ENCODE measurements around the gene ZBTB47.

The ZBTB47 gene

GRCh38 chr3:42690766-42691680 lies 37.5 kb downstream of the ZBTB47 start:
- H3K36me3 ChIP-seq (ENCODE audit: control insufficient read depth, insufficient read depth, low read length) = no peaks in the 10 kb centered on the region
- H3K27me3 ChIP-seq (replicated peaks; ENCODE audit: control insufficient read depth, insufficient read depth, low read length, poor library complexity, severe bottlenecking) = no peaks in the 10 kb centered on the region
- no peak overlapping the region for H3K4me3 ChIP-seq (ENCODE audit: insufficient read depth, low read depth, low read length, poor library complexity, severe bottlenecking)
- H3K4me1 ChIP-seq (ENCODE audit: control insufficient read depth, insufficient read depth, low read length, poor library complexity, severe bottlenecking) = no peaks in the 10 kb centered on the region
- H3K9me3 ChIP-seq (ENCODE audit: control insufficient read depth, low read length) = no peaks in the 10 kb centered on the region
- H3K27ac ChIP-seq (ENCODE audit: insufficient read depth, low read length, poor library complexity, severe bottlenecking) = no peak overlapping the region
- DNase-seq = no peak

DNA sequence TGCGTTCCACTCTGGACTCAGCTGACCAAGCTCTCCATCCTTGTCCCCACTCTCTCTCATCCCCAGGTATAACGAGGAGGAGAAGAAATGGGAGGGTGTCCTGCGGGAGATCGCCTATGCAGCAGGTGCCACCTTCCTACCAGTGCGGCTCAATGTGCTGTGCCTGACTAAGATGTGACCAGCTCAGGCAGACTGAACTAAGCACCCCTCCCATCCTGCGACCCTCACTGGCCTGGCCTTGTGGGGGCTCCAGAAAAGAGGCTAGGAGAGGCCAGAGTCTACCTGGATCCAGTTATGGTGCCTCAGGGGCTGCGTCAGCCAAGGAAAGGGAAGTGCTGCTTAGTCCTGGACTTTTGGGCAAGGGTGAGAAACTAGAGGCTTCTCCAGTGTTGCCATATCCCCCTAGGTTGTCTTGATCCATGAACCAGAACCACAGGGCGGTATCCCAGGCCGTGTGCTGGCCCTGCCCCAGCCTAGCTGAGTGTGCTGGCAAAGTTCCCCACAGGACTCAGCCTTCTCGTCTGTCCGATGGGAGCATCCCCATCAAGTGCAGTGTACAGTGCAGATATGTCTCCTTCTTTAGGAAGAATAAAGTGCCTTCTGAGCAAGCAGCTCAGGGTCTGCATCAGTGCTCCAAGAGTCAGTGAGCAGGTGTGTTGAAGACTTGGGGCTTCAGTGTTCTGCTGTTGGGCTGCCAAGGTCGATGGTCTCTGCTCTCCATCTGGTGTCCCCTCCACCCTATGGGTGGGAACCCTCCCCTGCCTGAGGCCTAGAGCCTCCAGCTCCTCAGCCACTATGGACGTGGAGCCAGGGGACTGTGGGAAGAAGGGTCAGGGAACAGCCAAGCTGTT lies 38.5 kb downstream of the ZBTB47 start:
- no peaks in the 10 kb centered on the region for H3K9me3 ChIP-seq (ENCODE audit: control insufficient read depth, low read length)
- H3K4me3 ChIP-seq (ENCODE audit: insufficient read depth, low read depth, low read length, poor library complexity, severe bottlenecking) = no peak overlapping the region
- no peaks in the 10 kb centered on the region for H3K4me1 ChIP-seq (ENCODE audit: control insufficient read depth, insufficient read depth, low read length, poor library complexity, severe bottlenecking)
- H3K36me3 ChIP-seq (ENCODE audit: control insufficient read depth, insufficient read depth, low read length) = no peaks in the 10 kb centered on the region
- H3K27ac ChIP-seq (ENCODE audit: insufficient read depth, low read length, poor library complexity, severe bottlenecking) = no peak overlapping the region
- no peak for DNase-seq
- no peaks in the 10 kb centered on the region for H3K27me3 ChIP-seq (replicated peaks; ENCODE audit: control insufficient read depth, insufficient read depth, low read length, poor library complexity, severe bottlenecking)

GRCh38 chr3:42692667-42693529 lies 39.4 kb downstream of the ZBTB47 start:
- no peaks in the 10 kb centered on the region for H3K4me1 ChIP-seq (ENCODE audit: control insufficient read depth, insufficient read depth, low read length, poor library complexity, severe bottlenecking)
- no peak overlapping the region for H3K27ac ChIP-seq (ENCODE audit: insufficient read depth, low read length, poor library complexity, severe bottlenecking)
- no peaks in the 10 kb centered on the region for H3K9me3 ChIP-seq (ENCODE audit: control insufficient read depth, low read length)
- H3K36me3 ChIP-seq (ENCODE audit: control insufficient read depth, insufficient read depth, low read length) = no peaks in the 10 kb centered on the region
- DNase-seq = no peak
- H3K27me3 ChIP-seq (replicated peaks; ENCODE audit: control insufficient read depth, insufficient read depth, low read length, poor library complexity, severe bottlenecking) = no peaks in the 10 kb centered on the region
- no peak overlapping the region for H3K4me3 ChIP-seq (ENCODE audit: insufficient read depth, low read depth, low read length, poor library complexity, severe bottlenecking)

DNA sequence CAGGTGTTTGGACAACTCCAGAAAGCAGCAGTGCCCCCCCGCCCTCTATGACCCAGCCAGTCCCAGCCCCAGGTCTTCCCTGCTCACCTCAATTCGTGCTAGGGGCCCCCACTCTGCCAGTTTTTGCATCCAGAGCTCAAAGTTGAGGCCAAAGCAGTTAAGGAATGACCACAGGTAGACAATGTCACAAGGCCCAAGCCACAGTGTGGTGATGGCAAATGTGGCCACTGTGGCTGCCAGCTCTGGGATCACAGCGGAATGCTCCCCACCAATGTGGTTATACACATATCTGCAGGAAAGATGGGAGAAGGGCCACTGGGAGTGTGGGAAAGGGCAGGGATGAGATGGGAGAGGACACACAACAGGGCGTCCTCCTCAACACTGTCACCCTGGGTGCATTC lies 40.0 kb downstream of the ZBTB47 start:
- no peak overlapping the region for H3K27ac ChIP-seq (ENCODE audit: insufficient read depth, low read length, poor library complexity, severe bottlenecking)
- no peak overlapping the region for H3K4me3 ChIP-seq (ENCODE audit: insufficient read depth, low read depth, low read length, poor library complexity, severe bottlenecking)
- no peaks in the 10 kb centered on the region for H3K27me3 ChIP-seq (replicated peaks; ENCODE audit: control insufficient read depth, insufficient read depth, low read length, poor library complexity, severe bottlenecking)
- H3K4me1 ChIP-seq (ENCODE audit: control insufficient read depth, insufficient read depth, low read length, poor library complexity, severe bottlenecking) = peaks cover under 1% of the 10 kb centered on the region
- DNase-seq = no peak
- H3K36me3 ChIP-seq (ENCODE audit: control insufficient read depth, insufficient read depth, low read length) = no peaks in the 10 kb centered on the region
- H3K9me3 ChIP-seq (ENCODE audit: control insufficient read depth, low read length) = no peaks in the 10 kb centered on the region

- Histone ChIP-seq H3K4me1 (ENCODE audit: control insufficient read depth, insufficient read depth, low read length, poor library complexity, severe bottlenecking) (peaks cover 6% of the 10 kb centered on the region), H3K36me3 (ENCODE audit: control insufficient read depth, insufficient read depth, low read length) (no peaks in the 10 kb centered on the region), H3K4me3 (ENCODE audit: insufficient read depth, low read depth, low read length, poor library complexity, severe bottlenecking) (no peak overlapping the region), H3K27ac (ENCODE audit: insufficient read depth, low read length, poor library complexity, severe bottlenecking) (no peak overlapping the region), H3K27me3 (replicated peaks; ENCODE audit: control insufficient read depth, insufficient read depth, low read length, poor library complexity, severe bottlenecking) (no peaks in the 10 kb centered on the region), H3K9me3 (ENCODE audit: control insufficient read depth, low read length) (no peaks in the 10 kb centered on the region)
- DNase-seq = no peak
These were observed 40.9 kb downstream of the ZBTB47 start for GRCh38 chr3:42694366-42694765.

DNA sequence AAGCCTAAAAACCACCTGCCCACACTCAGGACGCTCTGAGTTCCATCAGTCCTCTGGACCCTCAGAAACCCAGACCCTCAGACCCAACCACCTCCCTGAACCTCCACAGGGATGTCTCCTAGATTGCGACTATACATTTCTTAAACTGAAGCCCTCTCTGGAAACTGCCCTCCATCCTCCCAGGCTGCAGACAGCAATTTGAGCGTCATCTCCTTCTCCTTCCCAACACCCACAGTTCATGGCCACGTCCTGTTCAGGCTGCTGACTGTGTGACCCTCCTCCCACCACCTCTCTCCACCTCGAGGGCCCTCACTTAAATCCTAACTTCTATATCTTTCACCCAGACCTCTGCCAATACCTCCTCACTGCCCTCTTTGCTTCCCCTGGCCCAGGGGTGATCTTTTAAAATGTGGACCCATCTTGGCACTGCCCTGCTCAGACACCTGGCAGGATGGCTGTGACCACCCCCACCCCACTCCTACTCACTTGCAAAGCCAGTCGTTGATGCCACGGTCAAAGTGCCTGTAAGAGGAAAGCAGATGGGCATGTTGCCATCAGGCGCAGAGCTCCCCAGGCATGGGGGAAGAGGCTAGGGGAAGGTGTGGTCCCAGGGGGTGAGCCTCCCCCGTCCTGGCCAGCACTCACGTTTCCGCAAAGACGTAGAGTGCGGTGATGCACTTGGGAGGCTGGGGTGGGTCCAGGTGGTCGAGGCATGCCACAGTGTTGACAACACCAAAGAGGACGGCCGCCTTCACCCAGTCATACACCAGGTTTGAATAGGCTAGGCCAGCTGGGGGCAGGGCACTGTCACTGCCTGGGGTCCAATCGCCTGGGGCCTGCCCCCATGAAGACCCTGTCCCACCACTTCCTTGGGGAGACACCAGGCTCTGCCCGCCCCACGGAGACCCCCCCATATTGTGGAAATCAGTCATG lies 43.1 kb downstream of the ZBTB47 start:
- no peak overlapping the region for H3K27ac ChIP-seq (ENCODE audit: insufficient read depth, low read length, poor library complexity, severe bottlenecking)
- no peaks in the 10 kb centered on the region for H3K9me3 ChIP-seq (ENCODE audit: control insufficient read depth, low read length)
- H3K4me1 ChIP-seq (ENCODE audit: control insufficient read depth, insufficient read depth, low read length, poor library complexity, severe bottlenecking) = peaks cover 7% of the 10 kb centered on the region
- H3K4me3 ChIP-seq (ENCODE audit: insufficient read depth, low read depth, low read length, poor library complexity, severe bottlenecking) = no peak overlapping the region
- DNase-seq = no peak
- H3K36me3 ChIP-seq (ENCODE audit: control insufficient read depth, insufficient read depth, low read length) = no peaks in the 10 kb centered on the region
- H3K27me3 ChIP-seq (replicated peaks; ENCODE audit: control insufficient read depth, insufficient read depth, low read length, poor library complexity, severe bottlenecking) = no peaks in the 10 kb centered on the region

GRCh38 chr3:42697289-42698051 lies 44.0 kb downstream of the ZBTB47 start:
- Histone ChIP-seq H3K4me1 (ENCODE audit: control insufficient read depth, insufficient read depth, low read length, poor library complexity, severe bottlenecking) (peaks cover 7% of the 10 kb centered on the region), H3K9me3 (ENCODE audit: control insufficient read depth, low read length) (no peaks in the 10 kb centered on the region), H3K27me3 (replicated peaks; ENCODE audit: control insufficient read depth, insufficient read depth, low read length, poor library complexity, severe bottlenecking) (no peaks in the 10 kb centered on the region), H3K36me3 (ENCODE audit: control insufficient read depth, insufficient read depth, low read length) (no peaks in the 10 kb centered on the region), H3K27ac (ENCODE audit: insufficient read depth, low read length, poor library complexity, severe bottlenecking) (no peak overlapping the region), H3K4me3 (ENCODE audit: insufficient read depth, low read depth, low read length, poor library complexity, severe bottlenecking) (no peak overlapping the region)
- no peak for DNase-seq

DNA sequence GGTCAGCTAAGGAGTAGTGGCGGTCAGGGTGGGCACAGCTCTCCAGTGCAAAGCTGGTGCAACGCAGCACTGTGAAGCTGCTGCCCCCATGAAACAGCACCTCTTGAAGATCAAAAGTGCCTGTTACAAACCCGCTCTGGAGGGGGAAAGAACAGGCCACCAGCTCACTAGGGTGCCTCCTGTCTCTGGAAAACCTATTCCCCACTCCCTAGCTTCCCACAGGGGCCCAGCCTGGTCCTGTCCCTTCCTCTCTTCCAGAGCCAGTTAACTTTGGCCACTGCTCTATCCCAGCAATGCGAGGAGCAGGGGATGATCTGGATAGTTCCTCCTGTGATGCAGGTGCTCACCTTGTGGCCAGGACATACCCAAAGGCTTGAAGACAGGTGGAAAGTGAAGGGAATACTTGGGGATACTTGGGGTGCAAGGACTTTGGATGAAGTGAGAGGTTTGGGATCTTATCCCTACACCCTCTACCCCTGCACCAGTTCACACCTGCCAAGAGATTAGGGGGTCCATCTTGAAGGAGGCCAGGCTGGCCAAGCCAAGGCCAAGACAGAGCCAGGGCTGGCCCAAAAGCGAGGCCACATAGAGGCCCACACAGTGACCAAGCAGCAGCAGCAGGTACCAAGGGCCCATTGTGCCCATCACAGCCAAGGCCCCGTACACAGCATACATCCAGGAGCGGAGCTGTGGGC lies 44.9 kb downstream of the ZBTB47 start:
- peaks cover 7% of the 10 kb centered on the region for H3K4me1 ChIP-seq (ENCODE audit: control insufficient read depth, insufficient read depth, low read length, poor library complexity, severe bottlenecking)
- no peaks in the 10 kb centered on the region for H3K9me3 ChIP-seq (ENCODE audit: control insufficient read depth, low read length)
- no peak overlapping the region for H3K27ac ChIP-seq (ENCODE audit: insufficient read depth, low read length, poor library complexity, severe bottlenecking)
- no peaks in the 10 kb centered on the region for H3K27me3 ChIP-seq (replicated peaks; ENCODE audit: control insufficient read depth, insufficient read depth, low read length, poor library complexity, severe bottlenecking)
- H3K36me3 ChIP-seq (ENCODE audit: control insufficient read depth, insufficient read depth, low read length) = no peaks in the 10 kb centered on the region
- H3K4me3 ChIP-seq (ENCODE audit: insufficient read depth, low read depth, low read length, poor library complexity, severe bottlenecking) = no peak overlapping the region
- no peak for DNase-seq
